Measurements from ENCODE around the gene KIF13A.
"Not testable (repeated sequence)": the region's sequence is repeated elsewhere in the genome, so short reads cannot be mapped to it uniquely, and the experiment has no call there.

The KIF13A gene

GRCh38 chr6:17877196-17877894 is 110.1 kb downstream of the KIF13A start:
- DNase-seq (ENCODE audit: low read depth in 4 of 4, low spot score in 1 of 4) = no peak

- DNase-seq (ENCODE audit: low read depth in 4 of 4, low spot score in 1 of 4) = no peak
These were observed 112.7 kb downstream of the KIF13A start for GRCh38 chr6:17874753-17875152.

DNA sequence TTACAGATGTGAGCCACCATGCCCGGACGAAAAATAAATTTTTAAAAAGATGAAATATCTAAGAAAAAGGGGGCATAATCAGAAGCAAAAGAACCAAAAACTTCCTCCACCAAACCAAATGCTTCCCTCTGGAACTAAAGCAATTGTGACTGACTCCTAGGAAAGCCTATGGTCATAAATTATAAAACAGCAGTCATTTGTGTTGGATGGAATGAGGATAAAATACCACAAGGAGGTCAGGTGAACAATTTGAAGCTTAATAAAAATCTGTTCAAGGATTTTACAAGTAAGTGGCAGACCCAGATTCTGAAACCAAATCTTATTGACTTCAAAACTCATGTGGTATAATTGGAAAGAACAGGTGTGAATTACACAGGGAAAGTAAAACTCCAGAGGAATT is 114.5 kb downstream of the KIF13A start:
- no peak for DNase-seq (ENCODE audit: low read depth in 4 of 4, low spot score in 1 of 4)

GRCh38 chr6:17871836-17872235 is 115.6 kb downstream of the KIF13A start:
- DNase-seq (ENCODE audit: low read depth in 4 of 4, low spot score in 1 of 4) = no peak

GRCh38 chr6:17871189-17871519 is 116.3 kb downstream of the KIF13A start:
- no peak for DNase-seq (ENCODE audit: low read depth in 4 of 4, low spot score in 1 of 4)

- DNase-seq (ENCODE audit: low read depth in 4 of 4, low spot score in 1 of 4) = no peak
These were observed 116.9 kb downstream of the KIF13A start for GRCh38 chr6:17870300-17871188.

DNA sequence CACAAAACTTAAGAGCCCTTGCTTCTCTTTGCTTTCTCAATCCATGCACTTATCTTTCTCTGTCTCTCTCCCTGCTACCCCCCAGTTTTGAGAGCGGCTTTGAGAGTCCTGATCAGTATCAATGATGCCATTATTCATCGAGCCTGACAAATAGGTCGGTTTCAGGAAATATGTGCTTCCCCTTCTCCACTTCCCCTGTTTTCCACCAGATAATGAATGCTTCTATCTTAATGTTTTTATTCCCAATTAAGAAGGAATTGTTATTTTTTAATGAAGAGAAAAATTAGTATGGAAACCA is 117.7 kb downstream of the KIF13A start:
- no peak for DNase-seq (ENCODE audit: low read depth in 4 of 4, low spot score in 1 of 4)

DNA sequence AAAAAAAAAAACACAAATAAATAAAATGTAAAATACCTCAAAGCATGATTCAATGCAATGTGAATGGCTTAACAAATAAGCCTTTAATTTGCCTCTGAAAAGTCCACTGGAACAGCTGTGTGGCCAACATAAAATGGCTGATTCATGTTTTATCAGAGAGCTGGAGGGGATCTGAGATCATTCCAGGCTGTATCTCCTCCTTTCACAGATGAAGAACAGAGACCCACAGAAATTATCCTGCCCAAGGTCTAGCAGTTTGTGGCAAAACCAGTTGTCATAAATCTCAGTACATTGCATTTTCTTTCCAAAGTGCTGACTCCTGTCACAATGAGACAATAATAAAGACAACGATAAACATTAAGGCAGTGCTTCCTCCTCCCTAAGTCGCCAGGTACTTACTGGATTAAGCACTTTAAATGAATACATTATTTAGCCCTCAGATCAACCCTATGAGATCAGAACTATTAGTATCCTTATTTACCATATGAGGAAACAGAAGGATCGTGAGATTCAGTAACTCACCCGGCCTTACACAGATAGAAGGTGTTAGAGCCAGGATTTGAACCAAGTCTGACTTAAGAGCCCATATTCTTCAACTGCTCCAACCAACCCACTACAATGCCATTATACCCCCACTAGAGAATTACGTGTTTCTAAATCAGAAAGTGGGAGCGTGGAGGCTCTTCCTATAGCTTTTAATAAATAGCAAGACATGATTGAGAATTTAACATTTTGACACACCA is 118.3 kb downstream of the KIF13A start:
- DNase-seq (ENCODE audit: low read depth in 4 of 4, low spot score in 1 of 4) = no peak

GRCh38 chr6:17867880-17868279 is 119.6 kb downstream of the KIF13A start:
- DNase-seq (ENCODE audit: low read depth in 4 of 4, low spot score in 1 of 4) = no peak

DNA sequence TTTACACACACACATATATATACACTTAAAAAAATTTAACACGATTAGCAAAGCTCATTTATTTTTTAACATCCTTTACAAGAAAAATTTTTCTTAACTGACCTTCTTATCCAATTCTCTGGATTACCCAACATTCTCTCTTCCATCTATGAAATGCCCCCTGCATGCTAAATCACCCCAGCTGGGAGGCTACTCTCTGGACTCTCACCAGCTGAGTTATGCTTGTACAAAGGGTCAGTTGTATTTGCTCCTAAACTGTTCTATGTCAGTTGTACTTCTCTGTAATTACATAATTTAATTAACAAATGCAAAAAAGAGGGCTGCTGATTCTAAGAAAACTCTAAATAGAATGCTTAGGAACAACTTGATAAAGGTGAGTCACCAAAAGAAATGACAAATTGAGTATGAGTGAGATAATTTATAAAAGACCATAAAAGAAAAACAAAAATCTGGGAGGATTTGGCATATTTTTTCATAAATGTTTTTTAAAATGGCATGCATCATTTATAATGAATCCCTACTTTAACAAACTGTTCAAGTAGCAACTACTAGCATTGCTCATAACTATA is 120.5 kb downstream of the KIF13A start:
- no peak for DNase-seq (ENCODE audit: low read depth in 4 of 4, low spot score in 1 of 4)

- no peak for DNase-seq (ENCODE audit: low read depth in 4 of 4, low spot score in 1 of 4)
These were observed 121.4 kb downstream of the KIF13A start for GRCh38 chr6:17865798-17866725.

GRCh38 chr6:17865243-17865642 is 122.2 kb downstream of the KIF13A start:
- DNase-seq (ENCODE audit: low read depth in 4 of 4, low spot score in 1 of 4) = no peak

- no peak for DNase-seq (ENCODE audit: low read depth in 4 of 4, low spot score in 1 of 4)
These were observed 123.3 kb downstream of the KIF13A start for GRCh38 chr6:17863901-17864754.

DNA sequence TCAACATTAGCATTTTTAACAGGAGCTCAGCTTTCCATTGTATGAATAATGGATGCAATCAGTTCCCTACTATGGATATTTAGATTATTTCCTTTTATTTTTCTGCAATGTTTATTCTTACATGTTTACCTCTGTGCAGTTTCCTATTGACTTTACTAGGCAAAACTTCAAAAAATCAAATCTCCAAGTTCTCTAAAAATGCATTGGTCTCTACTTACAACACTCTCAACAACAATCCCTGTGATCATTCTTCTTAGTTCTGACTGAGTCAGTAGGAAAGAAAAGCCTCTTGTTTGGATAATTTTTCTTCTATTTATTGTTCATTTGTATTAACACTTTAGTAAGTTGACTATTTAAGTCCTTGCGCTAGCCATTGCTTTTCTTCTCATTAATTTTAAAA is 126.1 kb downstream of the KIF13A start:
- no peak for DNase-seq (ENCODE audit: low read depth in 4 of 4, low spot score in 1 of 4)

GRCh38 chr6:17859846-17860245 is 127.6 kb downstream of the KIF13A start:
- no peak for DNase-seq (ENCODE audit: low read depth in 4 of 4, low spot score in 1 of 4)

DNA sequence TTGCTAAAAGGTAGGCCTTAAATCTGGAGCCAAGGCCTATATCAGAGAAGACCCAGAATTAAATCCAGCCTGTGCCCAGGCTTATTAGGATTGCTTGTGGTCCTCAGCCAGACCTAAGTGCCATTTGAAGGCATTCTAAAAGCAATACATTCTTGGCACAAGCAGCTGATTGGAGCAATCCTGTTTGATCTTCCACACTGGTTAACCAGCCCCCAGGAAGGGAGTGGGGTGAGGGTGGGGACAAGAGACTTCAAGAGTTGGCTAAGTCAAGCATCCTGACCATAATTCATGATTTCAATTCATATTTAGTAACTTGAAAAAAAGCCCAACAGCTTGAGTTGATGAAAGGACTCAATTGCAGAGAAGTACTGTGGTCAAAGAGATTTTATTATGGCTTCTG is 128.9 kb downstream of the KIF13A start:
- no peak for DNase-seq (ENCODE audit: low read depth in 4 of 4, low spot score in 1 of 4)

GRCh38 chr6:17857188-17857587 is 130.2 kb downstream of the KIF13A start:
- not testable (repeated sequence) for DNase-seq (ENCODE audit: low read depth in 4 of 4, low spot score in 1 of 4)

DNA sequence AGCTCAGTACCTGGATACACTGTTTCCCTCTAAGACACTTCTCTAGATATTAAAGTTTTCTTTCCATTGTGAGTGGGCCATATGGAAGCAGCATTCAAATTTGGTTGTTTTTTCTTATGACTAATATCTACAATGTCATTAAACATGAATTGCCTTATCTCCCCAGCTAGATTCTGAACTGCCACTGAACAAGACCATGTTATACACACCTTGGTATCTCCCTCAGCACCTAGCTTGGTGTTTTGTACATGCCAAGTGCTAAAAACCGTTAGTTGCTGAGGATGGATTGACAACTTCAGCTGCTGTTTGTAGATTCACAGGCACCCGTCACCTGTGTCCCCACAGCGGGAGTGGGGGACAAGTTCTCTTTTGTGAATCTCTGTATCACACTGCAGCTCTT is 131.1 kb downstream of the KIF13A start:
- DNase-seq (ENCODE audit: low read depth in 4 of 4, low spot score in 1 of 4) = no peak

DNA sequence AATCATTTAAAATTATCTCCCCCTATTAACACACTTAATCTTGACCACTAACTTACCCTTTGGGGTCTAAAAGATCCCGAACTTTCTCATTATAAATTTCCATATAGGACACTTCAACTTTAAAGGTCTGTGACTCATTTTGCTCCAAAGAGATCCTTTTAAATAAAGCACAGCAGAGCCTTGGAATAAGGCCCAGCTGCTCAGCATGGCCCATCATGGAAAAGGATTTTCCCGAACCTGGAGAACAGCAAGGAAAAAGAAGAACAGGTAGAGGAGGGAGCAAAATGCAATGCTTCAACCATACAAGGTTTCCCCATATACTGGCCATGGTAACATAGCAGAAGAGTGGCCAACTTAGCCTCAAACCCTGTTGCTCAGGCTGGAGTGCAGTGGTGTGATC is 132.1 kb downstream of the KIF13A start:
- DNase-seq (ENCODE audit: low read depth in 4 of 4, low spot score in 1 of 4) = no peak

DNA sequence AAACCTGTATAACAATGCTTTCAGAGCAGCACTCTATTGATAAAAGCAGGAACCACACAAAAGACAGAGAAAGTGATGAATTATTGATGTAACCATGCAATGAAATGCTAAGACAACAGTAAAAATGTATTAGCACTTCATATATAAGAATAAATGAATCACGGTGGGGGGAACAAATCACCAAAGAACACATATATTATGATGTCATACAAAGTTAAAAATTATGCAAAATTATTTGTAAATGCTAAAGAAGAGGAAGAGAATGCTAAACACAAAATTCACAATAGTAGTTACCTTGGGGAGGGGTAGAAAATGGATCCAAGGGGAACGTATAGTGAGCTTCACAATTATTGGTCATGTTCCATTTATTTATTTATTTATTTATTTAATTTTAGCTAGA is 133.9 kb downstream of the KIF13A start:
- DNase-seq (ENCODE audit: low read depth in 4 of 4, low spot score in 1 of 4) = no peak
